WTC11 (cell line): ENCODE measurements around the gene SEPTIN8. TPM values are rescaled to one million over a fixed set of nuclear protein-coding genes. Genes with fewer than 3 reads are reported as not detected.

Experiments used
- ATAC-seq: fragments of 200-7000 bp; cut with Tn5 transposase; 2 replicates; pipeline ENCODE4 v1.10.0; 2021; ENCODE audit warnings: mild to moderate bottlenecking, moderate library complexity
- CTCF ChIA-PET: fragments of 300-600 bp; sonication (Branson Sonifier 250); formaldehyde crosslinking; loops from one replicate; lab custom pipeline; 2021; ENCODE audit warnings: antibody characterized with exemption; lab: Charles Lee
- POLR2A ChIA-PET: fragments of 350-600 bp; sonication (Branson Sonifier 250); formaldehyde crosslinking; loops from one replicate; lab custom pipeline; 2021; ENCODE audit warnings: antibody characterized with exemption; lab: Charles Lee
- DNase-seq: peaks from one replicate; pipeline ENCODE4 v3.0.0; 2021; ENCODE audit warnings: low spot score
- H3K27ac Mint-ChIP-seq: 2 replicates; pipeline ENCODE4 v1.8.0; 2021; ENCODE audit warnings: mixed read lengths
- H3K27me3 Mint-ChIP-seq: 2 replicates; pipeline ENCODE4 v1.8.0; 2021; ENCODE audit warnings: low read depth, mild to moderate bottlenecking, moderate library complexity, mixed read lengths
- H3K36me3 Mint-ChIP-seq: 2 replicates; pipeline ENCODE4 v1.8.0; 2021; ENCODE audit warnings: mixed read lengths
- H3K4me1 Mint-ChIP-seq: 2 replicates; pipeline ENCODE4 v1.8.0; 2022; ENCODE audit warnings: mixed read lengths
- H3K4me3 Mint-ChIP-seq: 2 replicates; pipeline ENCODE4 v1.8.0; 2021; ENCODE audit warnings: mild to moderate bottlenecking, moderate library complexity, mixed read lengths
- H3K9me3 Mint-ChIP-seq: 2 replicates; pipeline ENCODE4 v1.8.0; 2021; ENCODE audit warnings: mixed read lengths
- ATF2 ChIP-seq: sonication (generic); formaldehyde crosslinking; IDR thresholded peaks from 2 replicates; pipeline ENCODE4 v1.8.1; 2022; ENCODE audit warnings: low read depth, missing genetic modification reagents, borderline replicate concordance
- FOXK1 ChIP-seq: sonication (generic); formaldehyde crosslinking; IDR thresholded peaks from 2 replicates; pipeline ENCODE4 v1.8.0; 2022; ENCODE audit warnings: mild to moderate bottlenecking, moderate library complexity, missing genetic modification reagents
- KAT7 ChIP-seq: sonication (generic); formaldehyde crosslinking; IDR thresholded peaks from 2 replicates; pipeline ENCODE4 v1.8.1; 2023; ENCODE audit warnings: missing genetic modification reagents, mild to moderate bottlenecking, borderline replicate concordance
- MYBL2 ChIP-seq: sonication (generic); formaldehyde crosslinking; IDR thresholded peaks from 2 replicates; pipeline ENCODE4 v1.8.1; 2023; ENCODE audit warnings: mild to moderate bottlenecking, moderate library complexity, missing genetic modification reagents
- NFE2L1 ChIP-seq: sonication (generic); formaldehyde crosslinking; IDR thresholded peaks from 2 replicates; pipeline ENCODE4 v1.8.1; 2023; ENCODE audit warnings: missing genetic modification reagents
- OVOL2 ChIP-seq: fragments of 250-450 bp; sonication (Bioruptor Pico); IDR thresholded peaks from 2 replicates; pipeline ENCODE4 v1.9.0; 2021; ENCODE audit warnings: mild to moderate bottlenecking, borderline replicate concordance
- RORB ChIP-seq: fragments of 250-450 bp; sonication (Bioruptor Pico); IDR thresholded peaks from 2 replicates; pipeline ENCODE4 v1.9.0; 2021; ENCODE audit warnings: mild to moderate bottlenecking
- SMAD3 ChIP-seq: sonication (generic); formaldehyde crosslinking; IDR thresholded peaks from 2 replicates; pipeline ENCODE4 v1.8.0; 2022; ENCODE audit warnings: missing genetic modification reagents, mild to moderate bottlenecking, borderline replicate concordance
- TCF7 ChIP-seq: sonication (generic); formaldehyde crosslinking; IDR thresholded peaks from 2 replicates; pipeline ENCODE4 v1.8.0; 2022; ENCODE audit warnings: mild to moderate bottlenecking, low read depth, missing genetic modification reagents, moderate library complexity
- TEAD1 ChIP-seq: sonication (generic); formaldehyde crosslinking; IDR thresholded peaks from 2 replicates; pipeline ENCODE4 v1.8.0; 2022; ENCODE audit warnings: mild to moderate bottlenecking, missing genetic modification reagents
- USF2 ChIP-seq: sonication (generic); formaldehyde crosslinking; IDR thresholded peaks from 2 replicates; pipeline ENCODE4 v1.8.1; 2023; ENCODE audit warnings: mild to moderate bottlenecking, missing genetic modification reagents, moderate library complexity
- ZNF138 ChIP-seq: sonication (generic); formaldehyde crosslinking; conservative IDR thresholded peaks from 2 replicates; pipeline ENCODE4 v1.8.1; 2022; ENCODE audit warnings: mild to moderate bottlenecking, moderate library complexity, missing genetic modification reagents
- ZNF532 ChIP-seq: fragments of 250-450 bp; sonication (Bioruptor Pico); IDR thresholded peaks from 2 replicates; pipeline ENCODE4 v1.9.0; 2021; ENCODE audit warnings: mild to moderate bottlenecking, borderline replicate concordance
- total RNA-seq: library from RNA; stranded (reverse); gene quantifications from 3 replicates; pipeline ENCODE4 v1.2.3, GENCODE V29; 2021
- TF ChIP-seq, protein P1 (sequence below): sonication (generic); formaldehyde crosslinking; IDR thresholded peaks from 2 replicates; pipeline ENCODE4 v1.8.1; 2023; ENCODE audit warnings: mild to moderate bottlenecking, missing genetic modification reagents, borderline replicate concordance
- TF ChIP-seq, protein P2 (sequence below): sonication (generic); formaldehyde crosslinking; IDR thresholded peaks from 2 replicates; pipeline ENCODE4 v1.8.1; 2023; ENCODE audit warnings: mild to moderate bottlenecking, missing genetic modification reagents

Gene SEPTIN8
- total RNA-seq, 1 experiment from 2014 or later, result 35.8 TPM

GRCh38 chr5:132788990-132789886, 12.2 kb upstream of the SEPTIN8 start:
- Mint-ChIP-seq H3K4me1 (peaks cover 6% of the 10 kb centered on the region; the same call in 1 of the 2 replicates), H3K4me3 (no peak overlapping the region), H3K9me3 (peaks cover 6% of the 10 kb centered on the region), H3K27ac (no peak overlapping the region), H3K27me3 (peaks cover 10% of the 10 kb centered on the region), H3K36me3 (no peaks in the 10 kb centered on the region)
- no peak for TF ChIP-seq RORB (CRISPR knock-in tag)
- TF ChIP-seq, protein P1, sequence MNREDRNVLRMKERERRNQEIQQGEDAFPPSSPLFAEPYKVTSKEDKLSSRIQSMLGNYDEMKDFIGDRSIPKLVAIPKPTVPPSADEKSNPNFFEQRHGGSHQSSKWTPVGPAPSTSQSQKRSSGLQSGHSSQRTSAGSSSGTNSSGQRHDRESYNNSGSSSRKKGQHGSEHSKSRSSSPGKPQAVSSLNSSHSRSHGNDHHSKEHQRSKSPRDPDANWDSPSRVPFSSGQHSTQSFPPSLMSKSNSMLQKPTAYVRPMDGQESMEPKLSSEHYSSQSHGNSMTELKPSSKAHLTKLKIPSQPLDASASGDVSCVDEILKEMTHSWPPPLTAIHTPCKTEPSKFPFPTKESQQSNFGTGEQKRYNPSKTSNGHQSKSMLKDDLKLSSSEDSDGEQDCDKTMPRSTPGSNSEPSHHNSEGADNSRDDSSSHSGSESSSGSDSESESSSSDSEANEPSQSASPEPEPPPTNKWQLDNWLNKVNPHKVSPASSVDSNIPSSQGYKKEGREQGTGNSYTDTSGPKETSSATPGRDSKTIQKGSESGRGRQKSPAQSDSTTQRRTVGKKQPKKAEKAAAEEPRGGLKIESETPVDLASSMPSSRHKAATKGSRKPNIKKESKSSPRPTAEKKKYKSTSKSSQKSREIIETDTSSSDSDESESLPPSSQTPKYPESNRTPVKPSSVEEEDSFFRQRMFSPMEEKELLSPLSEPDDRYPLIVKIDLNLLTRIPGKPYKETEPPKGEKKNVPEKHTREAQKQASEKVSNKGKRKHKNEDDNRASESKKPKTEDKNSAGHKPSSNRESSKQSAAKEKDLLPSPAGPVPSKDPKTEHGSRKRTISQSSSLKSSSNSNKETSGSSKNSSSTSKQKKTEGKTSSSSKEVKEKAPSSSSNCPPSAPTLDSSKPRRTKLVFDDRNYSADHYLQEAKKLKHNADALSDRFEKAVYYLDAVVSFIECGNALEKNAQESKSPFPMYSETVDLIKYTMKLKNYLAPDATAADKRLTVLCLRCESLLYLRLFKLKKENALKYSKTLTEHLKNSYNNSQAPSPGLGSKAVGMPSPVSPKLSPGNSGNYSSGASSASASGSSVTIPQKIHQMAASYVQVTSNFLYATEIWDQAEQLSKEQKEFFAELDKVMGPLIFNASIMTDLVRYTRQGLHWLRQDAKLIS (CRISPR knock-in tag), result no peak
- no peak for TF ChIP-seq MYBL2 (CRISPR knock-in tag)
- TF ChIP-seq TCF7 (CRISPR knock-in tag), result no peak
- no peak for TF ChIP-seq FOXK1
- no peak for TF ChIP-seq OVOL2 (CRISPR knock-in tag)
- TF ChIP-seq SMAD3 (CRISPR knock-in tag), result no peak
- no peak for TF ChIP-seq ATF2
- TF ChIP-seq NFE2L1, result no peak
- no peak for TF ChIP-seq ZNF532
- TF ChIP-seq KAT7, result no peak
- TF ChIP-seq TEAD1 (CRISPR knock-in tag), result no peak
- TF ChIP-seq ZNF138 (CRISPR knock-in tag), result no peak
- TF ChIP-seq, protein P2, sequence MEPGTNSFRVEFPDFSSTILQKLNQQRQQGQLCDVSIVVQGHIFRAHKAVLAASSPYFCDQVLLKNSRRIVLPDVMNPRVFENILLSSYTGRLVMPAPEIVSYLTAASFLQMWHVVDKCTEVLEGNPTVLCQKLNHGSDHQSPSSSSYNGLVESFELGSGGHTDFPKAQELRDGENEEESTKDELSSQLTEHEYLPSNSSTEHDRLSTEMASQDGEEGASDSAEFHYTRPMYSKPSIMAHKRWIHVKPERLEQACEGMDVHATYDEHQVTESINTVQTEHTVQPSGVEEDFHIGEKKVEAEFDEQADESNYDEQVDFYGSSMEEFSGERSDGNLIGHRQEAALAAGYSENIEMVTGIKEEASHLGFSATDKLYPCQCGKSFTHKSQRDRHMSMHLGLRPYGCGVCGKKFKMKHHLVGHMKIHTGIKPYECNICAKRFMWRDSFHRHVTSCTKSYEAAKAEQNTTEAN (CRISPR knock-in tag), result no peak
- no peak for TF ChIP-seq USF2 (CRISPR knock-in tag)
- POLR2A ChIA-PET, result interaction anchor here (0.7 kb wide), 1 partner anchor 71 kb away, joined by 3 read pairs; no protein-coding TSS in a partner anchor
- CTCF ChIA-PET, result interaction anchor here (1.0 to 1.4 kb wide), 2 partner anchors 18 to 36 kb away, joined by 6 to 7 read pairs; no protein-coding TSS in a partner anchor
- no peak for ATAC-seq
- no peak for DNase-seq
